ENCODE data around the gene METRNL.

Gene METRNL

GRCh38 chr17:83094291-83094690, 14.9 kb downstream of the METRNL start:
- no peak for DNase-seq

- DNase-seq, result no peak
Measured at GRCh38 chr17:83095016-83095415, 15.6 kb downstream of the METRNL start.

- no peak for DNase-seq
Measured at GRCh38 chr17:83096401-83097224, 17.2 kb downstream of the METRNL start.

- no peak for DNase-seq
Measured at GRCh38 chr17:83097831-83098230, 18.4 kb downstream of the METRNL start.

GRCh38 chr17:83098241-83099085, 19.1 kb downstream of the METRNL start:
- no peak for DNase-seq

- no peak for DNase-seq
Measured at GRCh38 chr17:83099086-83099555, 19.7 kb downstream of the METRNL start.

GRCh38 chr17:83099570-83100181, 20.3 kb downstream of the METRNL start:
- DNase-seq, result no peak

GRCh38 chr17:83100220-83100852, 20.9 kb downstream of the METRNL start:
- DNase-seq, result no peak

GRCh38 chr17:83100853-83101391, 21.5 kb downstream of the METRNL start:
- DNase-seq, result no peak

GRCh38 chr17:83101805-83102480, 22.5 kb downstream of the METRNL start:
- DNase-seq, result peak; percentile 39

GRCh38 chr17:83103200-83103942, 24.0 kb downstream of the METRNL start:
- peak; percentile 32 for DNase-seq

- DNase-seq, result no peak
Measured at GRCh38 chr17:83103943-83104311, 24.5 kb downstream of the METRNL start.

- no peak for DNase-seq
Measured at GRCh38 chr17:83104577-83105505, 25.4 kb downstream of the METRNL start.

- no peak for DNase-seq
Measured at GRCh38 chr17:83105512-83105911, 26.1 kb downstream of the METRNL start.

- no peak for DNase-seq
Measured at GRCh38 chr17:83106056-83106588, 26.7 kb downstream of the METRNL start.

- DNase-seq, result no peak
Measured at GRCh38 chr17:83106913-83107655, 27.7 kb downstream of the METRNL start.

GRCh38 chr17:83107656-83108048, 28.2 kb downstream of the METRNL start:
- no peak for DNase-seq

- DNase-seq, result no peak
Measured at GRCh38 chr17:83108709-83109108, 29.3 kb downstream of the METRNL start.

GRCh38 chr17:83109386-83109785, 30.0 kb downstream of the METRNL start:
- DNase-seq, result no peak
